ENCODE measurements around the gene PSMB9.

DNA sequence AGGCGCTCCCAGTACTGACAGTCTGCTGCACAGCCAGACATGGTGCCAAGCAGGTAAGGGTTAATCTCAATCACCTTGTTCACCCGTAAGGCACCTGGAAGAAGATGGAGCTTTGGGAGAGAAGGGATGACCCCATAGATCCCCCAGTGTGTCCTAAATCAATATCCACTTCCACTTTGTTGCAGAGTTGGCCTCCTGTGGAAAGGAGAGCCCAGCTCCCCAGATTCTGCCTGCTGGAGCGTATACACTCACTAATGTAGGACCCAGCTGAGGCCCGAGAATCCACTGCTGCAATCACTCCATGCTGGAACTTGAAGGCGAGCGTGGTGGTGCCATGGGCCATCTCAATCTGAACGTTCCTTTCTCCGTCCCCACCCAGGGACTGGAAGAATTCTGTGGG, 11.3 kb upstream of the PSMB9 start:
- TF ChIP-seq, protein P1, sequence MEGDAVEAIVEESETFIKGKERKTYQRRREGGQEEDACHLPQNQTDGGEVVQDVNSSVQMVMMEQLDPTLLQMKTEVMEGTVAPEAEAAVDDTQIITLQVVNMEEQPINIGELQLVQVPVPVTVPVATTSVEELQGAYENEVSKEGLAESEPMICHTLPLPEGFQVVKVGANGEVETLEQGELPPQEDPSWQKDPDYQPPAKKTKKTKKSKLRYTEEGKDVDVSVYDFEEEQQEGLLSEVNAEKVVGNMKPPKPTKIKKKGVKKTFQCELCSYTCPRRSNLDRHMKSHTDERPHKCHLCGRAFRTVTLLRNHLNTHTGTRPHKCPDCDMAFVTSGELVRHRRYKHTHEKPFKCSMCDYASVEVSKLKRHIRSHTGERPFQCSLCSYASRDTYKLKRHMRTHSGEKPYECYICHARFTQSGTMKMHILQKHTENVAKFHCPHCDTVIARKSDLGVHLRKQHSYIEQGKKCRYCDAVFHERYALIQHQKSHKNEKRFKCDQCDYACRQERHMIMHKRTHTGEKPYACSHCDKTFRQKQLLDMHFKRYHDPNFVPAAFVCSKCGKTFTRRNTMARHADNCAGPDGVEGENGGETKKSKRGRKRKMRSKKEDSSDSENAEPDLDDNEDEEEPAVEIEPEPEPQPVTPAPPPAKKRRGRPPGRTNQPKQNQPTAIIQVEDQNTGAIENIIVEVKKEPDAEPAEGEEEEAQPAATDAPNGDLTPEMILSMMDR (IDR thresholded peaks at IDR 0.05), result no peak
- TF ChIP-seq POLR2A (IDR thresholded peaks at IDR 0.05), result no peak
